A549 (cell line): ENCODE measurements around the gene ACAT2. TPM values are rescaled to one million over a fixed set of nuclear protein-coding genes. Genes with fewer than 3 reads are reported as not detected.

Experiments used
- ATAC-seq, 2 experiments: fragments of 200-7000 bp in 1 of 2; fragments of >200 bp in 1 of 2; cut with Nextera tagmentation in 1 of 2; cut with Tn5 transposase in 1 of 2; 3 replicates each; pipeline versions ENCODE4 v1.8.0 to v1.9.1; 2018 to 2020; ENCODE audit warnings: mild to moderate bottlenecking in 1 of 2, moderate library complexity in 1 of 2
- CTCF ChIA-PET: fragments of 300-600 bp; sonication (Branson Sonifier 250); formaldehyde crosslinking; extraction: SDS; loops from one replicate; lab custom pipeline; 2021; ENCODE audit warnings: antibody characterized with exemption, inconsistent platforms; lab: Yijun Ruan, JAX
- POLR2A ChIA-PET: fragments of 350-600 bp; formaldehyde crosslinking; extraction: SDS; loops from one replicate; lab custom pipeline; 2021; ENCODE audit warnings: antibody characterized with exemption, inconsistent platforms; lab: Yijun Ruan, JAX
- DNase-seq, 2 experiments: peaks; one replicate each; pipeline versions ENCODE4 v3.0.0 to v3.0.0-alpha.2; 2011 to 2016; ENCODE audit warnings: low read depth in 1 of 2, low spot score in 1 of 2
- FAIRE-seq: peaks from 2 replicates; lab custom pipeline; 2011; peaks lifted over from hg19 to GRCh38; lab: Jason Lieb, UNC
- H3K27ac ChIP-seq, 2 experiments: fragments of >200 bp; sonication (Bioruptor Twin); formaldehyde crosslinking; 3 replicates each; pipeline ENCODE4 v1.5.1; 2016 to 2017
- H3K4me1 ChIP-seq: fragments of >200 bp; sonication (Bioruptor Twin); formaldehyde crosslinking; 3 replicates; pipeline ENCODE4 v1.6.1; 2016
- H3K4me2 ChIP-seq: fragments of >200 bp; sonication (Bioruptor Twin); formaldehyde crosslinking; 3 replicates; pipeline ENCODE4 v1.6.1; 2016
- H3K4me3 ChIP-seq: fragments of >200 bp; sonication (Bioruptor Twin); formaldehyde crosslinking; 3 replicates; pipeline ENCODE4 v1.5.1; 2016
- H3K9me3 ChIP-seq: fragments of >200 bp; sonication (Bioruptor Twin); formaldehyde crosslinking; 3 replicates; pipeline ENCODE4 v1.6.1; 2016
- ATOH8 ChIP-seq: fragments of 250-450 bp; sonication (Bioruptor Pico); IDR thresholded peaks from 2 replicates; pipeline ENCODE4 v1.5.0; 2020; ENCODE audit warnings: low read depth, mild to moderate bottlenecking, moderate library complexity
- BHLHE40 ChIP-seq: IDR thresholded peaks from 2 replicates; pipeline ENCODE4 v1.6.1; 2012; ENCODE audit warnings: low read depth, low read length, inconsistent platforms
- CBX2 ChIP-seq: fragments of 200-600 bp; sonication (generic); IDR thresholded peaks from 2 replicates; pipeline ENCODE4 v1.6.1; 2016; ENCODE audit warnings: low read depth, mild to moderate bottlenecking, borderline replicate concordance
- CBX8 ChIP-seq: fragments of 200-600 bp; sonication (generic); IDR thresholded peaks from 2 replicates; pipeline ENCODE4 v1.6.1; 2016
- CEBPB ChIP-seq, 2 experiments: fragments of >200 bp in 1 of 2; sonication (Bioruptor Twin) in 1 of 2; formaldehyde crosslinking in 1 of 2; IDR thresholded peaks; 2 replicates each; pipeline ENCODE4 v1.6.1; 2012 to 2016
- CHD2 ChIP-seq: fragments of 150-350 bp; IDR thresholded peaks from 2 replicates; pipeline ENCODE4 v1.6.1; 2014; ENCODE audit warnings: low read length; ENCODE audit not compliant: partially characterized antibody
- EHMT2 ChIP-seq: fragments of 200-600 bp; sonication (generic); IDR thresholded peaks from 2 replicates; pipeline ENCODE4 v1.6.1; 2016; ENCODE audit warnings: antibody characterized with exemption, low read depth, mild to moderate bottlenecking, moderate library complexity
- ESRRA ChIP-seq: fragments of 150-350 bp; IDR thresholded peaks from 2 replicates; pipeline ENCODE4 v1.6.1; 2014; ENCODE audit warnings: mild to moderate bottlenecking, low read length, borderline replicate concordance
- FOSL2 ChIP-seq, 2 experiments: fragments of 450-650 bp in 1 of 2; fragments of >200 bp in 1 of 2; sonication (Bioruptor Twin) in 1 of 2; formaldehyde crosslinking; IDR thresholded peaks; 2 replicates each; pipeline versions ENCODE4 v1.5.0 to v1.6.1; 2016 to 2020; ENCODE audit warnings: mild to moderate bottlenecking in 1 of 2, moderate library complexity in 1 of 2
- HEYL ChIP-seq: fragments of 250-450 bp; sonication (Bioruptor Pico); IDR thresholded peaks from 2 replicates; pipeline ENCODE4 v1.8.0; 2021; ENCODE audit warnings: mild to moderate bottlenecking, moderate library complexity
- HMGXB4 ChIP-seq: fragments of 250-450 bp; sonication (Bioruptor Pico); IDR thresholded peaks from 2 replicates; pipeline ENCODE4 v1.5.0; 2021; ENCODE audit warnings: mild to moderate bottlenecking, moderate library complexity, borderline replicate concordance
- HOXA7 ChIP-seq: fragments of 250-450 bp; sonication (Bioruptor Pico); IDR thresholded peaks from 2 replicates; pipeline ENCODE4 v1.5.0; 2020; ENCODE audit warnings: mild to moderate bottlenecking, moderate library complexity
- HOXB13 ChIP-seq: fragments of 250-450 bp; sonication (Bioruptor Pico); IDR thresholded peaks from 2 replicates; pipeline ENCODE4 v1.5.0; 2020; ENCODE audit warnings: low read depth, mild to moderate bottlenecking, moderate library complexity
- JUN ChIP-seq, 2 experiments: fragments of >200 bp; sonication (Bioruptor Twin); formaldehyde crosslinking; IDR thresholded peaks; 2 replicates in 1 of 2; 3 replicates in 1 of 2; pipeline ENCODE4 v1.6.1; 2016 to 2017
- JUNB ChIP-seq: fragments of >200 bp; sonication (Bioruptor Twin); formaldehyde crosslinking; IDR thresholded peaks from 2 replicates; pipeline ENCODE4 v1.6.1; 2016
- KDM1A ChIP-seq: fragments of 200-600 bp; sonication (generic); IDR thresholded peaks from 2 replicates; pipeline ENCODE4 v1.6.1; 2016; ENCODE audit warnings: low read depth, mild to moderate bottlenecking
- MYC ChIP-seq: IDR thresholded peaks from 2 replicates; pipeline ENCODE4 v1.6.1; 2012; ENCODE audit warnings: mild to moderate bottlenecking, inconsistent platforms, low read length, improper control_type of control experiment, borderline replicate concordance
- NFE2L2 ChIP-seq: fragments of 150-350 bp; conservative IDR thresholded peaks from 2 replicates; pipeline ENCODE4 v1.6.1; 2014; ENCODE audit warnings: low read length
- NPAS2 ChIP-seq: fragments of 250-450 bp; sonication (Bioruptor Pico); IDR thresholded peaks from 2 replicates; pipeline ENCODE4 v1.8.0; 2022; ENCODE audit warnings: mild to moderate bottlenecking, moderate library complexity, borderline replicate concordance
- POLR2A ChIP-seq: IDR thresholded peaks from 2 replicates; pipeline ENCODE4 v1.6.1; 2012; ENCODE audit warnings: mild to moderate bottlenecking, low read length
- POLR2AphosphoS2 ChIP-seq: conservative IDR thresholded peaks from 2 replicates; pipeline ENCODE4 v1.6.1; 2012; ENCODE audit warnings: low read length, improper control_type of control experiment, inconsistent platforms
- SREBF2 ChIP-seq: fragments of 450-650 bp; IDR thresholded peaks from 2 replicates; pipeline ENCODE4 v1.6.1; 2014; ENCODE audit warnings: mild to moderate bottlenecking, moderate library complexity
- TFCP2L1 ChIP-seq: fragments of 250-450 bp; sonication (Bioruptor Pico); IDR thresholded peaks from 2 replicates; pipeline ENCODE4 v1.5.0; 2021; ENCODE audit warnings: mild to moderate bottlenecking
- ZFP36 ChIP-seq: fragments of 450-650 bp; IDR thresholded peaks from 2 replicates; pipeline ENCODE4 v1.6.1; 2014; ENCODE audit warnings: borderline replicate concordance; ENCODE audit not compliant: partially characterized antibody
- ZSCAN20 ChIP-seq: fragments of 250-450 bp; sonication (Bioruptor Pico); IDR thresholded peaks from 2 replicates; pipeline ENCODE4 v1.8.0; 2022; ENCODE audit warnings: mild to moderate bottlenecking, moderate library complexity
- WGBS: methylation state at CpG from one replicate; pipeline ENCODE4 v1.1.6; 2017; ENCODE audit errors: missing lambda C conversion rate; 5-methylcytosine and 5-hydroxymethylcytosine counted together
- polyA plus RNA-seq, 4 experiments: library from polyadenylated mRNA; depleted of rRNA in 3 of 4; stranded (reverse); fragments of >200 nt; fragmentation: RNase III in 1 of 4; extraction: RNeasy Plus Mini Kit Qiagen cat#74134 plus additional on column Dnase treatment in 1 of 4; gene quantifications; 2 replicates in 3 of 4; 3 replicates in 1 of 4; pipeline ENCODE4 v1.2.3, GENCODE V29; 2011 to 2017

ACAT2 gene
- polyA plus RNA-seq, 2 of the 4 experiments (the other 2 are of a cell fraction) = 44.7 to 45.5 TPM

GRCh38 chr6:159728531-159728964, 33.3 kb upstream of the ACAT2 start:
- peak overlapping the region; percentile 7 to 98; a peak in 3 of 6 replicates for H3K27ac ChIP-seq
- TF ChIP-seq BHLHE40 (no peak), ATOH8 (CRISPR knock-in tag) (no peak), ZFP36 (no peak), TFCP2L1 (CRISPR knock-in tag) (no peak), JUNB (no peak), HMGXB4 (CRISPR knock-in tag) (no peak), ZSCAN20 (no peak), FOSL2 (IDR thresholded peaks at IDR 0.05) (no peak), FOSL2 (CRISPR knock-in tag; IDR thresholded peaks at IDR 0.05) (no peak), NPAS2 (no peak), CEBPB (IDR thresholded peaks at IDR 0.05) (no peak), NFE2L2 (no peak), KDM1A (no peak), CBX2 (no peak), ESRRA (no peak), JUN (IDR thresholded peaks at IDR 0.05) (no peak), HOXB13 (CRISPR knock-in tag) (no peak), POLR2AphosphoS2 (no peak)
- peak overlapping the region; percentile 93 for H3K4me2 ChIP-seq
- POLR2A ChIA-PET = interaction anchor here (2.0 to 3.0 kb wide), 3 partner anchors 9 to 61 kb away, joined by 6 to 16 read pairs (median 15); partner anchors contain the start of genes MRPL18 and TCP1
- CTCF ChIA-PET = no interaction called here
- WGBS = 4% methylated on average over 9 of the region's 9 CpGs
- peaks cover 22% of the 10 kb centered on the region; the same call in 2 of the 3 replicates for H3K4me1 ChIP-seq
- peak overlapping the region; percentile 79 for H3K4me3 ChIP-seq
- FAIRE-seq (no peak), DNase-seq (no peak), ATAC-seq (no peak)
- H3K9me3 ChIP-seq = no peaks in the 10 kb centered on the region

- Histone ChIP-seq H3K4me1 (peaks cover 22% of the 10 kb centered on the region; the same call in 2 of the 3 replicates), H3K9me3 (no peaks in the 10 kb centered on the region), H3K4me2 (peak overlapping the region; percentile 93), H3K4me3 (peak overlapping the region; percentile 79; the same call in 1 of the 3 replicates), H3K27ac (no peak overlapping the region)
- DNase-seq (no peak), FAIRE-seq (no peak), ATAC-seq (no peak)
- CTCF ChIA-PET = interaction anchor here (0.7 to 1.2 kb wide), 2 partner anchors 11 to 39 kb away, joined by 4 read pairs; no protein-coding TSS in a partner anchor
- WGBS = 82% methylated on average over 4 of the region's 4 CpGs
- POLR2A ChIA-PET = interaction anchor here (2.0 kb wide), 1 partner anchor 60 kb away, joined by 6 read pairs; the partner anchor contains the start of gene TCP1
- no peak for TF ChIP-seq SREBF2
- TF ChIP-seq FOSL2 (IDR thresholded peaks at IDR 0.05) = no peak
- TF ChIP-seq FOSL2 (CRISPR knock-in tag; IDR thresholded peaks at IDR 0.05) = no peak
- no peak for TF ChIP-seq CBX8
- TF ChIP-seq CHD2 = no peak
- TF ChIP-seq MYC = no peak
- TF ChIP-seq POLR2A = no peak
- no peak for TF ChIP-seq BHLHE40
- no peak for TF ChIP-seq ESRRA
- no peak for TF ChIP-seq HOXA7 (CRISPR knock-in tag)
- TF ChIP-seq EHMT2 = no peak
- no peak for TF ChIP-seq TFCP2L1 (CRISPR knock-in tag)
- TF ChIP-seq CEBPB (IDR thresholded peaks at IDR 0.05) = no peak
- no peak for TF ChIP-seq HEYL (CRISPR knock-in tag)
- no peak for TF ChIP-seq ATOH8 (CRISPR knock-in tag)
Observed at GRCh38 chr6:159729598-159730331, 32.1 kb upstream of the ACAT2 start.
